ACC112 (cell line): ENCODE measurements around the gene REXO5.

Experiments
- H2AFZ ChIP-seq: fragments of 200-600 bp; sonication (generic); one replicate; pipeline ENCODE4 v1.6.0; 2017; ENCODE audit warnings: antibody characterized with exemption, low read length; ENCODE audit not compliant: unreplicated experiment
- H3K27ac ChIP-seq: fragments of 200-600 bp; sonication (generic); 2 replicates; pipeline ENCODE4 v1.5.1; 2014; ENCODE audit warnings: low read depth, mild to moderate bottlenecking, antibody characterized with exemption, low read length, moderate library complexity
- H3K27me3 ChIP-seq: fragments of 200-600 bp; sonication (generic); 2 replicates; pipeline ENCODE4 v1.6.1; 2014; ENCODE audit warnings: mild to moderate bottlenecking, antibody characterized with exemption, low read length, moderate library complexity, mixed read lengths; ENCODE audit not compliant: insufficient read depth
- H3K36me3 ChIP-seq: fragments of 200-600 bp; sonication (generic); 2 replicates; pipeline ENCODE4 v1.6.1; 2016; ENCODE audit warnings: mild to moderate bottlenecking, antibody characterized with exemption, low read length, moderate library complexity, mixed read lengths; ENCODE audit not compliant: insufficient read depth
- H3K4me1 ChIP-seq: fragments of 200-600 bp; sonication (generic); one replicate; pipeline ENCODE4 v1.6.1; 2016; ENCODE audit warnings: low read length, mixed read lengths; ENCODE audit not compliant: insufficient read depth, unreplicated experiment, control insufficient read depth
- H3K4me3 ChIP-seq: fragments of 200-600 bp; sonication (generic); 2 replicates; pipeline ENCODE4 v1.5.1; 2014; ENCODE audit warnings: mild to moderate bottlenecking, low read depth, low read length
- H3K79me2 ChIP-seq: fragments of 200-600 bp; sonication (generic); one replicate; pipeline ENCODE4 v1.6.0; 2016; ENCODE audit warnings: low read length; ENCODE audit not compliant: control insufficient read depth, unreplicated experiment, insufficient read depth

REXO5 gene

GRCh38 chr16:20768121-20768520 lies 38.2 kb upstream of the REXO5 start:
- Histone ChIP-seq H3K27ac (no peak overlapping the region), H3K36me3 (no peaks in the 10 kb centered on the region), H3K4me1 (no peaks in the 10 kb centered on the region), H3K4me3 (no peak overlapping the region), H3K27me3 (no peaks in the 10 kb centered on the region), H3K79me2 (no peaks in the 10 kb centered on the region), H2AFZ (no peak overlapping the region)

GRCh38 chr16:20768818-20769217 lies 37.5 kb upstream of the REXO5 start:
- Histone ChIP-seq H3K4me3 (no peak overlapping the region), H3K4me1 (no peaks in the 10 kb centered on the region), H2AFZ (no peak overlapping the region), H3K36me3 (no peaks in the 10 kb centered on the region), H3K79me2 (no peaks in the 10 kb centered on the region), H3K27me3 (no peaks in the 10 kb centered on the region), H3K27ac (no peak overlapping the region)

- Histone ChIP-seq H3K4me1 (no peaks in the 10 kb centered on the region), H3K27me3 (no peaks in the 10 kb centered on the region)
These were observed 32.6 kb upstream of the REXO5 start for GRCh38 chr16:20773679-20774078.

GRCh38 chr16:20774703-20775362 lies 31.5 kb upstream of the REXO5 start:
- Histone ChIP-seq H2AFZ (no peak overlapping the region), H3K4me3 (no peak overlapping the region), H3K36me3 (no peaks in the 10 kb centered on the region), H3K4me1 (no peaks in the 10 kb centered on the region), H3K27ac (no peak overlapping the region), H3K27me3 (no peaks in the 10 kb centered on the region), H3K79me2 (no peaks in the 10 kb centered on the region)

More at GRCh38 chr16:20773679-20774078, 32.6 kb upstream of the REXO5 start:
- Histone ChIP-seq H3K36me3 (no peaks in the 10 kb centered on the region), H3K27ac (no peak overlapping the region), H3K4me3 (no peak overlapping the region), H2AFZ (no peak overlapping the region), H3K79me2 (no peaks in the 10 kb centered on the region)

GRCh38 chr16:20781697-20782096 lies 24.6 kb upstream of the REXO5 start:
- H2AFZ ChIP-seq = no peak overlapping the region
- no peak overlapping the region for H3K4me3 ChIP-seq
- H3K4me1 ChIP-seq = no peaks in the 10 kb centered on the region
- no peaks in the 10 kb centered on the region for H3K79me2 ChIP-seq
- H3K27ac ChIP-seq = no peak overlapping the region
- H3K27me3 ChIP-seq = no peaks in the 10 kb centered on the region
- H3K36me3 ChIP-seq = no peaks in the 10 kb centered on the region

- H3K4me1 ChIP-seq = no peaks in the 10 kb centered on the region
- no peaks in the 10 kb centered on the region for H3K36me3 ChIP-seq
- no peak overlapping the region for H3K4me3 ChIP-seq
- H3K79me2 ChIP-seq = no peaks in the 10 kb centered on the region
- H3K27ac ChIP-seq = no peak overlapping the region
- no peak overlapping the region for H2AFZ ChIP-seq
- no peaks in the 10 kb centered on the region for H3K27me3 ChIP-seq
These were observed 23.9 kb upstream of the REXO5 start for GRCh38 chr16:20782470-20782869.

- H3K79me2 ChIP-seq = no peaks in the 10 kb centered on the region
- no peak overlapping the region for H3K4me3 ChIP-seq
- H2AFZ ChIP-seq = no peak overlapping the region
- H3K27ac ChIP-seq = no peak overlapping the region
- no peaks in the 10 kb centered on the region for H3K27me3 ChIP-seq
- H3K36me3 ChIP-seq = no peaks in the 10 kb centered on the region
- H3K4me1 ChIP-seq = no peaks in the 10 kb centered on the region
These were observed 22.1 kb upstream of the REXO5 start for GRCh38 chr16:20784204-20784603.

GRCh38 chr16:20789130-20789529 lies 17.2 kb upstream of the REXO5 start:
- Histone ChIP-seq H3K4me3 (no peak overlapping the region), H3K79me2 (no peaks in the 10 kb centered on the region), H3K4me1 (no peaks in the 10 kb centered on the region)

GRCh38 chr16:20791923-20792612 lies 14.3 kb upstream of the REXO5 start:
- Histone ChIP-seq H3K4me3 (no peak overlapping the region), H2AFZ (no peak overlapping the region), H3K27me3 (no peaks in the 10 kb centered on the region), H3K27ac (no peak overlapping the region), H3K4me1 (no peaks in the 10 kb centered on the region), H3K79me2 (no peaks in the 10 kb centered on the region), H3K36me3 (no peaks in the 10 kb centered on the region)

More at GRCh38 chr16:20789130-20789529, 17.2 kb upstream of the REXO5 start:
- H3K36me3 ChIP-seq = no peaks in the 10 kb centered on the region
- no peaks in the 10 kb centered on the region for H3K27me3 ChIP-seq
- H3K27ac ChIP-seq = no peak overlapping the region
- no peak overlapping the region for H2AFZ ChIP-seq

- Histone ChIP-seq H3K36me3 (peaks cover 14% of the 10 kb centered on the region), H2AFZ (no peak overlapping the region), H3K79me2 (no peaks in the 10 kb centered on the region), H3K4me3 (no peak overlapping the region), H3K27ac (no peak overlapping the region), H3K27me3 (no peaks in the 10 kb centered on the region), H3K4me1 (peaks cover 2% of the 10 kb centered on the region)
These were observed 8.0 kb upstream of the REXO5 start for GRCh38 chr16:20798364-20798763.

- H3K79me2 ChIP-seq = no peaks in the 10 kb centered on the region
- H3K27ac ChIP-seq = no peak overlapping the region
- H3K4me1 ChIP-seq = peaks cover 7% of the 10 kb centered on the region
- no peak overlapping the region for H2AFZ ChIP-seq
- H3K4me3 ChIP-seq = no peak overlapping the region
- H3K36me3 ChIP-seq = peaks cover 14% of the 10 kb centered on the region
- H3K27me3 ChIP-seq = no peaks in the 10 kb centered on the region
These were observed 6.7 kb upstream of the REXO5 start for GRCh38 chr16:20799599-20799998.
